Breast epithelium (tissue), 4 donors: ENCODE measurements around the gene RPS10. TPM values are rescaled to one million over a fixed set of nuclear protein-coding genes. Genes with fewer than 3 reads are reported as not detected.

ENCODE experiments used
- DNase-seq, 2 donors: peaks; one replicate each; pipeline ENCODE4 v3.0.0-alpha.2; 2019; ENCODE audit warnings: low spot score in 2 of 2
- H3K27ac ChIP-seq, 2 donors: fragments of 200-600 bp; sonication (generic) in 1 of 2; one replicate each; pipeline ENCODE4 v1.5.1; 2016 to 2019; ENCODE audit warnings: mild to moderate bottlenecking in 1 of 2
- H3K27me3 ChIP-seq, 2 donors: fragments of 200-600 bp; sonication (generic) in 1 of 2; one replicate each; pipeline versions ENCODE4 v1.5.1 to v1.6.0; 2017 to 2019; ENCODE audit warnings: control low read depth in 1 of 2, mild to moderate bottlenecking in 1 of 2
- H3K36me3 ChIP-seq: fragments of 200-600 bp; one replicate; pipeline ENCODE4 v1.5.1; 2019
- H3K4me1 ChIP-seq, 2 donors: fragments of 200-600 bp; sonication (generic); one replicate each; pipeline ENCODE4 v1.5.1; 2016 to 2019; ENCODE audit warnings: control low read depth in 1 of 2
- H3K4me3 ChIP-seq, 3 donors: fragments of 200-600 bp; sonication (generic); 1 replicate in 2 of 3; 2 replicates in 1 of 3; pipeline ENCODE4 v1.5.1; 2016 to 2019; ENCODE audit warnings: mild to moderate bottlenecking in 3 of 3, moderate library complexity in 2 of 3
- H3K9me3 ChIP-seq, 2 donors: fragments of 200-600 bp; sonication (generic) in 1 of 2; one replicate each; pipeline ENCODE4 v1.5.1; 2016 to 2019; ENCODE audit warnings: control low read depth in 1 of 2
- POLR2A ChIP-seq: fragments of 450-650 bp; IDR thresholded peaks from one replicate; pipeline ENCODE4 v1.6.1; 2016; ENCODE audit warnings: antibody characterized with exemption, mild to moderate bottlenecking, moderate library complexity
- POLR2AphosphoS5 ChIP-seq, 3 donors: sonication (generic); formaldehyde crosslinking; IDR thresholded peaks; one replicate each; pipeline ENCODE4 v1.6.1; 2017; ENCODE audit warnings: antibody characterized with exemption in 3 of 3
- intact Hi-C: fragments of 100-400 bp; cut with DNase I; formaldehyde crosslinking; loops from one replicate; pipeline ENCODE4 v1.15.1; 2023; ENCODE audit warnings: low total_unique reads
- total RNA-seq, 3 donors: library from RNA; depleted of rRNA; stranded (reverse); fragments of >200 nt; gene quantifications; one replicate each; pipeline ENCODE4 v1.1.0, GENCODE V29; 2016
- TF ChIP-seq, protein P1 (sequence below), 3 donors: fragments of 450-650 bp; IDR thresholded peaks; one replicate each; pipeline ENCODE4 v1.5.1; 2016 to 2017; ENCODE audit warnings: antibody characterized with exemption in 3 of 3, mild to moderate bottlenecking in 3 of 3, moderate library complexity in 3 of 3

RPS10 gene
- total RNA-seq, 3 donors from 2014 or later = 2,573 to 5,786 (median 4,399) TPM

DNA sequence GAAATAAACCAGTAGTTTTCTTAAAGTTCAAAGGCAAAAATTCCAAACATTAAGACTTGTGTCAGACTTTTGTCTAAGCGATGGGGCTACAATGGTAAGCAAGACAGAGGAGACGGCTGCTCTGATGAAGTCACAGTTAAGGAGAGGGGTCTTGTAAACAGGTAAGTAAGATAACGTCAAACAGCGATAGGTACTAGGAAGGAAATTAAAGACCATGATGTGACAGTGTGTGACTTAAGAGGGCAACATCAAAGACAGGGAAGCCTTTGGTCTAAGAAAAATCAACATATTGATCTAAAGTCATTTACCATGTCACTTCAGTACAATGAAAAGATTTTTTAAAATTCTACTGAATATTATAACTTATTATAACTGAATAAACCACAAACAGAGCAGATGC is 56.5 kb downstream of the RPS10 start:
- no peak overlapping the region for H3K4me3 ChIP-seq
- no peak for TF ChIP-seq POLR2A
- TF ChIP-seq, protein P1, sequence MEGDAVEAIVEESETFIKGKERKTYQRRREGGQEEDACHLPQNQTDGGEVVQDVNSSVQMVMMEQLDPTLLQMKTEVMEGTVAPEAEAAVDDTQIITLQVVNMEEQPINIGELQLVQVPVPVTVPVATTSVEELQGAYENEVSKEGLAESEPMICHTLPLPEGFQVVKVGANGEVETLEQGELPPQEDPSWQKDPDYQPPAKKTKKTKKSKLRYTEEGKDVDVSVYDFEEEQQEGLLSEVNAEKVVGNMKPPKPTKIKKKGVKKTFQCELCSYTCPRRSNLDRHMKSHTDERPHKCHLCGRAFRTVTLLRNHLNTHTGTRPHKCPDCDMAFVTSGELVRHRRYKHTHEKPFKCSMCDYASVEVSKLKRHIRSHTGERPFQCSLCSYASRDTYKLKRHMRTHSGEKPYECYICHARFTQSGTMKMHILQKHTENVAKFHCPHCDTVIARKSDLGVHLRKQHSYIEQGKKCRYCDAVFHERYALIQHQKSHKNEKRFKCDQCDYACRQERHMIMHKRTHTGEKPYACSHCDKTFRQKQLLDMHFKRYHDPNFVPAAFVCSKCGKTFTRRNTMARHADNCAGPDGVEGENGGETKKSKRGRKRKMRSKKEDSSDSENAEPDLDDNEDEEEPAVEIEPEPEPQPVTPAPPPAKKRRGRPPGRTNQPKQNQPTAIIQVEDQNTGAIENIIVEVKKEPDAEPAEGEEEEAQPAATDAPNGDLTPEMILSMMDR (IDR thresholded peaks at IDR 0.05) = no peak
- TF ChIP-seq POLR2AphosphoS5 (IDR thresholded peaks at IDR 0.05) = no peak
- no peak overlapping the region for H3K27ac ChIP-seq
- H3K36me3 ChIP-seq = no peaks in the 10 kb centered on the region
- H3K9me3 ChIP-seq = no peaks in the 10 kb centered on the region
- H3K4me1 ChIP-seq = no peaks in the 10 kb centered on the region
- no peaks in the 10 kb centered on the region for H3K27me3 ChIP-seq
- no peak for DNase-seq
- intact Hi-C loops = no loop called here

Other genes starting within 250 kb of the RPS10 start
- gene HMGA1, start 189.2 kb downstream of the RPS10 start, total RNA-seq = 10 to 100 TPM; 10.9 to 20.9 (median 12.8) TPM
- 10 to 100 TPM; 22.0 to 25.3 (median 22.8) TPM for gene SMIM29, start 177.1 kb downstream of the RPS10 start, total RNA-seq
- gene NUDT3, start 33.4 kb downstream of the RPS10 start, total RNA-seq = 10 to 100 TPM; 28.7 to 33.8 (median 29.0) TPM
- under 1 TPM in 2 of 3 donors, not detected in 1; 0.29 to 0.33 TPM for gene PACSIN1, start 40.0 kb upstream of the RPS10 start, total RNA-seq
- 100 to 1,000 TPM in 1 of 3 donors, 10 to 100 TPM in 1, under 1 TPM in 1; 0.48 to 123 (median 89.0) TPM for gene SPDEF, start 130.3 kb upstream of the RPS10 start, total RNA-seq